Anterior cingulate cortex (tissue), 58 donors: ENCODE data around the gene NUPR1.
"Not testable (repeated sequence)": the region's sequence is repeated elsewhere in the genome, so short reads cannot be mapped to it uniquely, and the experiment has no call there.

ENCODE experiments used
- DNase-seq, 58 donors: peaks; one replicate each; lab custom pipeline; 2025; lab: John Stamatoyannopoulos, UW

NUPR1 gene

GRCh38 chr16:28529124-28529523, 9.7 kb downstream of the NUPR1 start:
- no peak for DNase-seq

DNA sequence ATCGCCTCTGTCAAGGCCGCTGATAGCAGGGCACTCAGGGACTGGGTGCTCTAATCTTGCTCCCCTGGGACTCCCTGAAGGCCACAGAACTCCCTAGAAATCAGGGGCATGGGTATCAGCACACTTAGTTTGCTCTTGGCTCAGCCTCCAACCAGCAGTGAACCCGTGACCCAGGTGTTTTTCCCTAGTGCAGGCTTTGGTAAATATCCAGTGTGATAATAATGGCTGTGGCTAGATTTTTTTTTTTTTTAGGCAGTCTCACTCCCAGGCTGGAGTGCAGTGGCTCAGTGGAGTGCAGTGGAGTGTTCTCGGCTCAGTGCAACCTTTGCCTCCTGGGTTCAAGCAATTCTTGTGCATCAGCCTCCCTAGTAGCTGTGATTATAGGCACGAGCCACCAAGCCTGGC, 10.3 kb downstream of the NUPR1 start:
- no peak for DNase-seq

GRCh38 chr16:28527985-28528384, 10.8 kb downstream of the NUPR1 start:
- no peak for DNase-seq

DNA sequence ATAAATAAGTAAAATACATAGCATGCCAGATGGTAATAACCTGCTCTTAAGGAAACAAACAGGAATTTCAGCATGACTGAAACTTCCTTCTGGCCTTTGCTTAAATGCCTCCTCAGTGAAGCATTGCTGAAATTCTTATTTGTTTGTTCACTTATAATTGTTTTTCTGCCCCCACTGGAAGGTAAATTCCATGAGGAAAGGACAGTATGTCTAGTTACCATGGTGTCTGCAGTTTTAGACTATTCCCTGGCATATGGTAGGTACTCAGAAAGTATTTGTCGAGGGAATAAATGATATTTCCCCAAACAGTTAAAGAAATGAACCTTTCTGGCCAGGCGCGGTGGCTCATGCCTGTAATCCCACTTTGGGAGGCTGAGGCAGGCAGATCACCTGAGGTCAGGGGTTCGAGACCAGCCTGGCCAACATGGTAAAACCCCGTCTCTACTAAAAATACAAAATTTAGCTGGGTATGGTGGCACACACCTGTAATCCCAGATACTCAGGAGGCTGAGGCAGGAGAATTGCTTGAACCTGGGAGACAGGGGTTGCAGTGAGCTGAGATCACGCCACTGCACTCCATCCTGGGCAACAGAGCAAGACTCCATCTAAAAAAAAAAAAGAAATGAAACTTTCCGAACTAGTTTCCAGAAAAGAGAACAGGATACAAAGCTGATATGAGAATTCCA, 11.5 kb downstream of the NUPR1 start:
- not testable (repeated sequence) for DNase-seq

DNA sequence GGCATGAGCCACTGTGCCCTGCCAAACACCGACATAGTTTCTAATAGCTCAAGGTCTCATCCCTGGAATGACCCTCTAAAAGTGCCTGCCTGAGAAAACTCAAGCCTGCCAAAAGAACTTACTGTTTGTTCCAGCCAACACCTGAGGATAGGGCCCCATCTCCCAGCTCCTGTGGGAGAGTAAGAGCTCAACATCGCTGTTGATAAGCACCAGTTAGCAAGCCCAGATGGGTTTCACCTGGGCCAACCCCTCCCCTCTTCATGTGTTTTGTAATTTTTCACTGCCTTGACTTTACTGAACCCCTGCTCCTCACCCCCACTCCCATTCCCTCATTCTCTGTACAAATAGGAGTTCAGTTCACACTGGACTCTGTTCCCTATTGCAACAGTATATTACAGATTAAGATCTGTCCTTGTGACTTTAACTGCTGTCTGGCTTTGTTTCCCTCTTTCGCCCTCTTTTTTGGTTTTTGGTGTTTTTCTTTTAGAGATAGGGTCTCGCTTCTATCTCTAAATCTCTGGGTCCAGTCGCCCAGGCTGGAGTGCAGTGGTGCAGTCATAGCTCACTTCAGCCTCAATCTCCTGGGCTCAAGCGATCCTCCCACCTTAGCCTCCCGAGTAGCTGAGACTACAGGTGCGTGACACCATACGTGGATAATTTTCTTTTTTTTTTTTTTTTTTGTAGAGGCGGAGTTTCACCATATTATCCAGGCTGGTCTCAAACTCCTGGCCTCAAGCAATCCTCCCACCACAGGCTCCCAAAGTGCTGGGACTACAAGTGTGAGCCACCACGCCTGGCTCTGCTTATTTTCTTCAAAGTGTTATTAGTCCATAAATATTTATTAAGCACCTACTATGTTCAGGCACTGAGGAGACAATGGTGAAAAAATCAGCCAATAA, 12.3 kb downstream of the NUPR1 start:
- no peak for DNase-seq

DNA sequence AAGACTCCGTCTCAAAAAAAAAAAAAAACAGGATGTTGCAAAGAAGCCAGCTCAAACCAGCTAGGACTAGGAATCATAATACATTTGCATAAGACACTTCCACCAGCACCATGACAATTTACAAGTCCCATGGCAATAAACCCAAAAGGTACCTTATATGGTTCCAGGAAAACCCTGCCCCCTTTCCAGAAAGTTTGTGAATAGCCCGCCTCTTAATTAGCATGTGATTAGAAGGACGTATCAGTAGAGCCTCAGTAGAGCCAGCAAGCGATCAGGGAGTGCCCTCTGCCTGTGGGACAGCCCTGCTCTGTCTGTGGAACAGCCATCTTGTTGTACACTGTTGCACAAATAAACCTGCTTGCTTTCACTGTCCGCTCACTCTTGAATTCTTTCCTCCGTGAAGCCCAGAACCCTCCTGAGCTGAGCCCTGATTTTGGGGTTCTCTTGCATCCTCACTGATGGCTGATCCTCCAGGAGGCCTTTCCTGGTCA, 14.0 kb downstream of the NUPR1 start:
- no peak for DNase-seq

DNA sequence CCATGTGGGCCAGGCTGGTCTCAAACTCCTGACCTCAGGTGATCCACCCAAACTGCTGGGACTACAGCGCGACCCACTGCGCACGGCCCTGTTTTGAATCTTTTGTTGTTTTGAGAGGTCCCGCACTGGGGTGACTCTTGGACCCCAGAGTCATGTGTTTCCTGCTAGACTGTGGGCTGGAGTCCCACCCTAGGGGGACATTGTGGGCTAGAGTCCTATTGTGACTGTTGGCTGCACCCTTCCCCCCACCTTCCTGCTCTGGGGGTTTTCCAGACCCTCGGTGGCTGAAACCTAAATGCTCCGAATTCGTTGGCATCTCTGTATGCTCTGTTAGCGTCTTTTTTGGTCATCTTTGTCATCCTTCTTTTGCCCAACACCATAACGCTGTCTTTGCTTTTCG, 16.0 kb downstream of the NUPR1 start:
- DNase-seq, result no peak

DNA sequence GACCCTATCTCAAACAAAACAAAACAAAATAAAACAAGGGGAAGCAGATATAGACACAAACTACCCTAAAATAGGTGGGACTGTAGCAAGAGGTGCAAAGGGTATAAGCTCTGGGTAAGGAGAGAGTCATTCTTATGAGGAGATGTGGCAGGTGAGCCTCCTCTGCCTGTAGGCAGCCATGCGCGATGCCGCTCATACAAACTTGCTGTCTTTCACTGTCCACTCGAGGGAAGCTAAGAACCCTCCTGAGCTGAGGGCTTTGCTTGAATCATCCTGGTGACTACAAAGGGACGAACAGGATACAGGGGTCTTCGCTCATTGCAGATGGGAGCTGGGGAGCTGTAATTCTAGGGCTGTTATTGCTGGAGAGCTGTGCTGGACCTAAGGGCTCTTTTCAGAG, 17.3 kb downstream of the NUPR1 start:
- DNase-seq, result no peak

DNA sequence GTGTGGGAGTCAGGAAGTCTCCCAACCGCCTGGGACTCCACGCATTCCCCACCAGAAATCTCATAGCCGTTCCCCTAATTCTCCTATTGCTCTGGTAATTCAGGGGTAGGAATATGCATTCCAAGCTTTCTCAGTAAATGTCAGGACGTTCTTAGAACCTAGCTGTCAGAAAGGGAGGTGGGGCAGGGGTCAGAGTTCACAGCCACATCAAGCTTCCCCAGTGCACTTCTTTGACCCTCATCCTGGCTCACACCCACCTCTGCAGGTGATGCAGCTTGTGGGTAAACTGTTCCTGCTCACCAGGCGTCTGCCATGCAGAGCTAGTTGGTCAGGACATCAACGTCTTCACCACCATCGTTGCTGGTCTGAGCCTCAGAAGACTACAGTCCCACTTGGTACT, 18.1 kb downstream of the NUPR1 start:
- DNase-seq, result no peak

- no peak for DNase-seq
Measured at GRCh38 chr16:28514246-28514645, 24.5 kb downstream of the NUPR1 start.

DNA sequence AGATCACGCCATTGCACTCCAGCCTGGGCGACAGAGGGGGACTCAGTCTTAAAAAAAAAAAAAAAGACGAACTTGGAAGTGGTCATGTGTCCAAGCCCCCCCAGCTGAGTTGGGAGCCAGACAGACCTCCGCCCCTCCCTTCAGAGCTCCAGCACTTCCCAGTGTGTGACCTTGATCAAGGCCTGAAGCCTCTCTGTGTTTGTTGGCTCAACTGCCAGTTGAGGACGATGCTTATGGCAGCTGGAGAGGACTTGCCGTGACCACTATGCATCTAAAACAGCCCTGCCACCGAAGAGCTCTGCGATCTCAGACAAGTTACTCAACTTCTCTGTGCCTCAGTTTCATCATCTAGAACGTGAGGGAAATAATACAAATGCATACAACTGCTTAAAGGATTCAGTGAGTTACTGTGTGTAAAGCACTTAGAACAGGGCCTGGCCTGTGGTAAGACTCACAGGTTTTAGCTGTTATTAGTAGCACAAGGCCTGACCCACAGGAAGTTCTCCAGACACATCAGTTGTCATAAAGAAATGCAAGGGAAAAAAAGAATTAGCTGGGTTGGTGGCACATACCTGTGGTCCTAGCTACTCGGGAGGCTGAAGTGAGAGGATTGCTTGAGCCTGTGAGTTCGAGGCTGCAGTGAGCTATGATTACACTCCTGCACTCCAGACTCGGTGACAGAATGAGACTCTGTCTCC, 25.1 kb downstream of the NUPR1 start:
- DNase-seq, result no peak

DNA sequence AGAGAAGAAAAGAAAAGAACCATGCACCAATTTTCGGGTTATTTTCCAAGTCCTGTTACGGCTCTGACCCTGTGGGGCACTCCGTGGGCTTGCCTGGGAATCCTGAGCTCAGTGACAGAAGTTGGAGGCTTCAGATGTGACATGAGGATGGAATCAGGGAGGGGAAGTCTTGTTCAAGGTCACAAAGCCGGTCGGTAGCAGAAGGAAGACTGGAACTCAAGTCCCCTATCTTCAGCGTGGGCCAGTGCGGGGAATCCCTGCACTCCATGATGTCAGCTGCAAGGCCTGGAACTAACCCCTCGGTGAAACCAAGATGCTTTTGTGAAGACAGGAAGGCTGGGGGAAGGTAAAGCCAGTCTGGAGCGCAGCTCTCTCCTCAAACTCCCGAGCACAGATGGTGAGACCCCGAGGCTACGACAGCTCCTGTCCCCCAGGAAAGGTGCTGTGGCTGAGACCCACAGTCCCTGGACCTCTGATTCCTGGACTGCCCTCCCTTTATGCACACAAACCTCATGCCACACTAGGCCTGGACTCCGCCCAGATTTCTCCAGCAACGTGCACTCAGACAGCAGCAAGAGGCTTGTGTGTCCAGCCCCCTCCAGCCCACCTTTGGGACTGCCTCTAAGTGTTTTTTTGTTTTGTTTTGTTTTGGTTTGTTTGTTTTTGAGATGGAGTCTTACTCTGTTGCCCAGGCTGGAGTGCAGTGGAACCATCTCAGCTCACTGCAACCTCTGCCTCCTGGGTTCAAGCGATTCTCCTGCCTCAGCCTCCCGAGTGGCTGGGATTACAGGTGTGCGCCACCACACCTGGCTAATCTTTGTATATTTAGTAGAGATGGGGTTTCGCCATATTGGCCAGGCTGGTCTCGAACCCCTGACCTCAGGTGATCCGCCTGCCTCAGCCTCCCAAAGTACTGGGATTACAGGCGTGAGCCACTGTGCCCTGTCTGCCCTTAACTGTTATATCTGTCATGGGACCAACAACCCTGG, 26.7 kb downstream of the NUPR1 start:
- no peak for DNase-seq

- DNase-seq, result no peak
Measured at GRCh38 chr16:28511031-28511430, 27.7 kb downstream of the NUPR1 start.

- DNase-seq, result no peak
Measured at GRCh38 chr16:28505489-28506137, 33.2 kb downstream of the NUPR1 start.

GRCh38 chr16:28504707-28505404, 33.9 kb downstream of the NUPR1 start:
- DNase-seq, result no peak

- DNase-seq, result no peak
Measured at GRCh38 chr16:28503470-28504259, 35.1 kb downstream of the NUPR1 start.

DNA sequence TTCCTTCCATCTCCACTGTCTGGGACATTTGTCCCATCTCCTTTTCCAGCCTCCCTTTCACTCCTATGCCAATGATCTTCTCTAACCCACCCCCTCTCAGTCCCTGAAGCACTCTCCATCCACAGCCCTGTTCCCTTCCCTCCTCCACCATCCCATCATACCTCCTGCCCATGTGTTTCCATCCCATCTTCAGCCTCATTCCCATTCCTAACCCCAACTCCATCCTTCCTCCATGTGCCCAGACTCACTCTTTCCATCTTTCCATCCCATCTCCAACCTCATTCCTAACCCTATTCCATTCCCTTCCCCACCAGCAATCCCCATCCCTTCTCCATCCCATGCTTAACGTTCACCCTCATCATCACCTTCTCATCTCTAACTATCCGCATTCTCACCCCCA, 36.5 kb downstream of the NUPR1 start:
- no peak for DNase-seq
